Middle frontal gyrus (tissue), 1 donor: ENCODE data around the gene PTGS2.
"Not testable (repeated sequence)": the region's sequence is repeated elsewhere in the genome, so short reads cannot be mapped to it uniquely, and the experiment has no call there.

Source experiments
- DNase-seq: peaks from one replicate; pipeline ENCODE4 v3.0.0-alpha.2; 2015; ENCODE audit warnings: low spot score; ENCODE audit errors: extremely low spot score

The PTGS2 gene

GRCh38 chr1:186670297-186671135 lies 9.7 kb downstream of the PTGS2 start:
- DNase-seq = no peak

- not testable (repeated sequence) for DNase-seq
Measured at GRCh38 chr1:186669784-186670183, 10.4 kb downstream of the PTGS2 start.

- DNase-seq = not testable (repeated sequence)
Measured at GRCh38 chr1:186664217-186664616, 16.0 kb downstream of the PTGS2 start.

- DNase-seq = no peak
Measured at GRCh38 chr1:186662752-186663151, 17.5 kb downstream of the PTGS2 start.

- DNase-seq = no peak
Measured at GRCh38 chr1:186659890-186660341, 20.3 kb downstream of the PTGS2 start.

- no peak for DNase-seq
Measured at GRCh38 chr1:186658999-186659398, 21.2 kb downstream of the PTGS2 start.

GRCh38 chr1:186657481-186657880 lies 22.7 kb downstream of the PTGS2 start:
- DNase-seq = no peak

- DNase-seq = no peak
Measured at GRCh38 chr1:186655876-186656275, 24.3 kb downstream of the PTGS2 start.

- DNase-seq = no peak
Measured at GRCh38 chr1:186654741-186655140, 25.5 kb downstream of the PTGS2 start.

GRCh38 chr1:186653312-186653711 lies 26.9 kb downstream of the PTGS2 start:
- DNase-seq = no peak

- no peak for DNase-seq
Measured at GRCh38 chr1:186648613-186649012, 31.6 kb downstream of the PTGS2 start.

GRCh38 chr1:186647985-186648384 lies 32.2 kb downstream of the PTGS2 start:
- DNase-seq = not testable (repeated sequence)

GRCh38 chr1:186643614-186644013 lies 36.6 kb downstream of the PTGS2 start:
- no peak for DNase-seq

- DNase-seq = not testable (repeated sequence)
Measured at GRCh38 chr1:186637567-186637966, 42.7 kb downstream of the PTGS2 start.

- DNase-seq = no peak
Measured at GRCh38 chr1:186636786-186637185, 43.4 kb downstream of the PTGS2 start.

- no peak for DNase-seq
Measured at GRCh38 chr1:186634511-186634910, 45.7 kb downstream of the PTGS2 start.

- no peak for DNase-seq
Measured at GRCh38 chr1:186633116-186633515, 47.1 kb downstream of the PTGS2 start.

GRCh38 chr1:186629341-186629740 lies 50.9 kb downstream of the PTGS2 start:
- DNase-seq = no peak

GRCh38 chr1:186628910-186629309 lies 51.3 kb downstream of the PTGS2 start:
- DNase-seq = no peak

GRCh38 chr1:186627019-186627418 lies 53.2 kb downstream of the PTGS2 start:
- DNase-seq = no peak

GRCh38 chr1:186626356-186626932 lies 53.8 kb downstream of the PTGS2 start:
- no peak for DNase-seq

GRCh38 chr1:186623551-186623950 lies 56.7 kb downstream of the PTGS2 start:
- DNase-seq = no peak
